ENCODE results near the gene STX1A.
A peak's percentile ranks its signal among the peaks of the same experiment; 100 is the strongest.
"Not testable (repeated sequence)": the region's sequence is repeated elsewhere in the genome, so short reads cannot be mapped to it uniquely, and the experiment has no call there.

STX1A gene

GRCh38 chr7:73735528-73735905, 16.0 kb upstream of the STX1A start:
- no peak for DNase-seq (ENCODE audit: low read depth)

DNA sequence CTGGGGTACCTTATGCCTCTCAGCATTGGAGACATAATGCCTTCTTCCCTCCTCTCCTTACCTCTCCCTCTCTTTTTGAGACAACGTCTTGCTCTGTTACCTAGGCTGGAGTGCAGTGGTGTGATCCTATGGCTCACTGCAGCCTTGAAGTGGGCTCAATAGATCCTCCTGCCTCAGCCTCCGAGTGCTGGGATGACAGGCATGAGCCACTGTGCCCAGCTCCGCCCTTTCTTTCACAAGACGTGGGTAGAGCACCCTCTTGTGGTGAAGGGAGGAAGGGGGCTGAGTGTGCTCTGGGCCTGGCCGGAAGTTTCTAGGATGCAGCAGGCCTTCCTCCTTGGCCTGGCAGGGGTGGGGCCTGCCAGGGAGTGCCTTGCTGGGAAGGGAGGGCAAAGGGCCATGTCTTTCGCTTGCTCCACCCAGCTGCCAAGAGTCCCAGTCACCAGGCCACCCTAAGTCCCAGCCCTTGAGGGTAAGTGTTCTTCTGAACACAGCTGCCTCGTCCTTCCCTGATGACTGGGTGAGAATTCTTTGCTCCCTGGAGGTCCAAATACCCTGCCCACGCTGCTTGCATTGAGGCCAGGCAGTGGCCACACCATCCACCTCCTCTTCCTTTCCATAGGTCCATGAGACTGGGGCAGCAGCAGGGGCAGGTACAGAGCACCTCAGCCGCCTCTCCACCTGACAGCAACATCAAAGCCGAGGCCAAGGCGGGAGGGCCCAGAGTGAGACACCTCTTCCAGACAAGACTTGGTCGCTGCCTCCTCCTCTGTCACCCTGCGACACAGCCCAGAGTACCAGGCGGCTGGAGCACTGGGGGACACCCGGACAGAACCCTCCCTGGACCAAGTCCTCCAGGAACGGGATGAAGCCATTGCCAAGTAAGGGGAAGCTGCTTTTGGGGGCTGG, 15.4 kb upstream of the STX1A start:
- DNase-seq (ENCODE audit: low read depth) = peak; percentile 54

GRCh38 chr7:73732397-73732796, 12.9 kb upstream of the STX1A start:
- DNase-seq (ENCODE audit: low read depth) = no peak

- DNase-seq (ENCODE audit: low read depth) = no peak
These were observed 11.0 kb upstream of the STX1A start for GRCh38 chr7:73730485-73730884.

- no peak for DNase-seq (ENCODE audit: low read depth)
These were observed 9.1 kb upstream of the STX1A start for GRCh38 chr7:73728551-73728950.

- no peak for DNase-seq (ENCODE audit: low read depth)
These were observed 8.5 kb upstream of the STX1A start for GRCh38 chr7:73727952-73728351.

GRCh38 chr7:73726083-73726466, 6.6 kb upstream of the STX1A start:
- DNase-seq (ENCODE audit: low read depth) = no peak

DNA sequence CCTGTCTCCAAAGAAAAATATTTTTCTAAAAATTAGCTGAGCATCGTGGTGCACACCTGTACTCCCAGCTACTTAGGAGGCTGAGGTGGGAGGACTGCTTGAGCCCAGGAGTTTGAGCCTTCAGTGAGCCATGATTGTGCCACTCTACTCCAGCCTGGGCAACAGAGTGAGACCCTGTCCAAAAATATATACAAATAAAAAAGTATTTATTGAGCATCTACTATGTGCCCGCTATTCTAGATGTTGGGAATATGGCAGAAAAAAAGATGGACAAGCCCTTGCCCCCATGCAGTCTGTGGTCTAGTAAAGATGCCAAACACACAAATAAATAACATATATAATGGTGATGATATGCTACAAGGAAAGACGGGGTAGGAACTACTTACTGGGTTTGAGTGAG, 4.3 kb upstream of the STX1A start:
- no peak for DNase-seq (ENCODE audit: low read depth)

- DNase-seq (ENCODE audit: low read depth) = no peak
These were observed 3.3 kb upstream of the STX1A start for GRCh38 chr7:73722785-73723184.

DNA sequence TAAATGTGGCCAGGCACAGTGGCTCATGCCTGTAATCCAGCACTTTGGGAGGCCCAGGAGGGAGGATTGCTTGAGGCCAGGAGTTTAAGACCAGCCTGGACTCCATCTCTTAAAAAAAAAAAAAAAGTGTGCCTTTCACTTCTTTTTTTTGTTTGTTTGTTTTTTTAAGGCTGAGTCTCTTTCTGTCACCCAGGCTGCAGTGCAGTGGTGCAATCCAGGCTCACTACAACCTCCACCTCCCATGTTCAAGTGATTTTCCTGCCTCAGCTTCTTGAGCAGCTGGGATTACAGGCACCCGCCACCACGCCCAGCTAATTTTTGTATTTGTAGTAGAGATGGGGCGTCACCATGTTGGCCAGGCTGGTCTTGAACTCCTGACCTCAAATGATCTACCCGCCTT, 2.7 kb upstream of the STX1A start:
- DNase-seq (ENCODE audit: low read depth) = not testable (repeated sequence)

DNA sequence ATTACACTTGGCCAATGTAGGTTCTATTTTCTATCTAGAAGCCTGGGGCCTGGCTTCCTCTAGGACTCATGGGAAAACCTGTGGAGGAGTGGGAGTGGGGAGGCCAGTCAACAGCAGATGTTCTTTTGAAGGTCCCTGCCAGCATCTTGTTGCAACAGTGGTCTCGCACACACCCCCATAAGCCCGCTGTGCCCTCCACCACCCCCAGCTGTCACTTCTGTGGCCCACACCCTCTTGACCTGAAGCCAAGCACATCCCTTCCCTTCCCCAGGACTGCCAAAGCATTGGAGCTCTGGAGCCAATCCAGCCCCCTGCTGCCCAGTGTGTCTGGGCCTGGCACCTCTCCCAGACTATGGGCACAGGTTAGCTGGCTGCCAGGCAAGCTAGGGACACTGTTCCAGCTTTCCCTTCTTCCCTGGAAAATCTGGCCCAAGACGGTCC, 1.9 kb upstream of the STX1A start:
- DNase-seq (ENCODE audit: low read depth) = no peak

DNA sequence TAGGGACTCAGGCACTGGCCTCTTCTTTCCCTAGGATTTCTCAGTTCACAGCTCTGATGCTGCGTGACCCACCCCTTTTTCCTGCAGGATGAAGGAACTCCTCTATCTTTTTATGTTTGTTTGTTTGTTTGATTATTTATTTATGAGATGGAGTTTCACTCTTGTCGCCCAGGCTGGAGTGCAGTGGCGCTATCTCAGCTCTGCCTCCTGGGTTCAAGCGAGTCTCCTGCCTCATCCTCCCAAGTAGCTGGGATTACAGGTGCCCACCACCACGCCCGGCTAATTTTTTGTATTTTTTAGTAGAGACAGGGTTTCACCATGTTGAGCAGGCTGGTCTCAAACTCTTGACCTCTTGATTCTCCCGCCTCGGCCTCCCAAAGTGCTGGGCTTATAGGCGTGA, 974 bp upstream of the STX1A start:
- DNase-seq (ENCODE audit: low read depth) = not testable (repeated sequence)

DNA sequence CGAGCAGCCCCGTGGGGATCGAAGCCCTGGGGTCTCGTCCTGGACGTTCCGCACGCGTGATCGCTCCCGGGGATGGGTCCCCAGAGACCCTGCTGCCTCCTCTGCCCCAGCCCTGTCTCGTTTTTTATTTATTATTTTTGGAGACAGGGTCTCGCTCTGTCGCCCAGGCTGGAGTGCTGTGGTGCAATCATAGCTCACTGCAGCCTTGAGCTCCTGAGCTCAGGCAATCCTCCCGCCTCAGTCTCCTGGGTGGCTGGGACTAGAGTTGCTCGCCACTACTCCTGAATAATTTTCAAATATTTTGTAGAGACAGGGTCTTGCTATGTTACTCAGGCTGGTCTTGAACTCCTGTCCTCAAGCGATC, 319 bp upstream of the STX1A start:
- DNase-seq (ENCODE audit: low read depth) = no peak

DNA sequence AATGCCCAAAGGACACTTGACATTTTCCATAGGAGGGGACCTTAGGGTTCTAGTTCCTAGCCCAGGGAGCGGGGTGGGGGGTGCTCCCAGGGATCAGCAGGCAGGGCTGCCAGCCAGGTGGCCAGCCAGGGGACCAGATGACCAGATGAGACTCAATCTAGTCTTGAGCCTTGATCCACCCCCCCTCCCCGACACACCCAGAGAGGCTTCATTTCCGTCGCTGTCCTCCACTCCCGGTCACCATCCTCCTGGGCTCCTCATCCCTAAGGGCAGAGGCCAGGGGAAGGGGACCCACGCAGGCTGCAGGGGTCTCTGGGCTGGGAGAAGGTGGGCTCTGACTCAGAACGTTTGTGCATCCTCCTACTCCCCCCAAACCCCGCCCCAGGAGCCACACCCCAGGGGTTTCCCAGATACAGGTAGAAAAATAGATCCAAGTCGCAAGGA, 1.0 kb downstream of the STX1A start:
- no peak for DNase-seq (ENCODE audit: low read depth)

DNA sequence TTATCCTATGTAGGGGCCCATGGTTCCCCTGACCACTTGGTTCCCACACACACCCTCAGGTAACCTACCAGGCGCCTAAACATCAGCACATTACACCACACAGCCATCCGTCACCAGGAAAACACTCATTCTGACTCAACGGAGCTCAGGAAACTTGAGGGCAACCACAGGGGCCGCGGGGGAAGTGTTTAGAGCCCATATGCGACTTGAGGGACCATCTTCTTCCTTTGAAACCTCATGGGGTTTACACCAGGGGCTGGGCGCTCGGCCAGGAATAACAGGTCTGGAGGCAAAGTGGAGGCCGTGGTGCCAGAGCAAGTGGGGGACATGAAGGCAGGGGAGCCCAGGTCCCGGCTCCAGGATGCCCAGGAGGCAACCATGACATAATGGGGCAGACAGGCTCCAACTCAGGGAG, 1.5 kb downstream of the STX1A start:
- peak; percentile 69 for DNase-seq (ENCODE audit: low read depth)

DNA sequence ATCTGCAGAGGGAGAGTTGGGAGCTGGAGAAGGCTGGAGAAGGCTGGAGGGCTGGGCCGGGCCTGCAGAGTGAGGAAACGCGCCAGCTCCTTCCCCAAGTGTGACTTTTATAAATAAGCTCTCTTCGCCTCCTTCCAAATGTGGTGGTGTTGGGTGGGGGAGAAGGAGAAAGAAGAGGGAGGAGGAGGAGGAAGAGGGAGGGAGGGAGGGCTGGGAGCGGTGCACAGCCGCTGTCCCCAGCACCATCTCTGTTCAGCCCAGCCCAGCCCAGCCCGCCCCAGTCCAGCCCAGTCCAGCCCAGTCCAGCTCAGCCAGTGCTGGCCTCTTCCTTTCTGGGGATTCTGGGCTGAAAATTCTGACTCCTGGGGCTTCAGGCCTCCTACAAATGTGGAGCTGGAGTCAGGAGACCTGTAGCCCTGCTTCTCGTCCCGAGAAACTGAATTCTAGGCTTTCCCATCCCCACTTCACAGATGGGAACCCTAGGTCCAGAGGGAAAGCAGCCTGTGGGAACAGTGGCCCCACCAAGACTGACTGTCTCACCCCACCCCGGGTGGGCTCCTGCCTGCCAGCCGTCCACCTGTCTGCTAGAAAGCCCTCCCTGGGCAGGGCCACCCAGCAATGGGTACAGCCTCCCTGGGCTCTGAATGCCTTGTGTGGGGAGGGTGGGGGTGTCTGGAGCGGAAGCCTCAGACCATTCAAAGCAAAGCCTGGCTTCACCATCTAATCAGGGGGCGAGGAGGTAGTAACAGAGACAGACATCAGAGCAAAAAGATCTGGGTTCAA, 2.3 kb downstream of the STX1A start:
- no peak for DNase-seq (ENCODE audit: low read depth)

DNA sequence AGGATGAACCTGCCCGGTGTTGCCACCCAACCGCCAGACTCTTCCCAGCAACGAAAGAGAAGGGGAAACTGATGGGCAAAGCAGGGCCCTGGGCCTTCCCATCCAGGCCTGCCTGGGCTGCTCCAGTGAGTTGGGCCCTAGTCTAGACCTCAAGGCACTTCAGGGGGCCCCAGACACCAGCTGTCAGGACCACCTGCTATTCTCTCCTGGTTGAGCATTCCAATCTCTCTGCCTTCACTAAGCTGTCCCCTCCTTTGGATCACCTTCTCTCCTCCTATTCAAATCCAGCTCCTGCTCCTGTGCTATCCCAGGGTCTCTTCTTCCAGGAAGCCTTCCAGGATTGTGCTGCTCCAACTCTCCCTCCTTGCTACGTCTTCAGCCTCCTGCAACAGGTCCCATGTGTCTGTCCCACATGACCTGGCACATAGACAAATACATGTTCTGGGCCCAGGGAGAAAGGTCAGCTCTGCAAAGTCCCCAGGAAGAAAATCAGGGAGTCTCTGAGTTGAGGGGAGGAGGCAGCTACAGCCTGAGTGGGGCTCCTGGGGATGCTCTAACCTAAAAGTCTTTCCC, 3.1 kb downstream of the STX1A start:
- DNase-seq (ENCODE audit: low read depth) = no peak

- DNase-seq (ENCODE audit: low read depth) = no peak
These were observed 3.7 kb downstream of the STX1A start for GRCh38 chr7:73715648-73716317.

DNA sequence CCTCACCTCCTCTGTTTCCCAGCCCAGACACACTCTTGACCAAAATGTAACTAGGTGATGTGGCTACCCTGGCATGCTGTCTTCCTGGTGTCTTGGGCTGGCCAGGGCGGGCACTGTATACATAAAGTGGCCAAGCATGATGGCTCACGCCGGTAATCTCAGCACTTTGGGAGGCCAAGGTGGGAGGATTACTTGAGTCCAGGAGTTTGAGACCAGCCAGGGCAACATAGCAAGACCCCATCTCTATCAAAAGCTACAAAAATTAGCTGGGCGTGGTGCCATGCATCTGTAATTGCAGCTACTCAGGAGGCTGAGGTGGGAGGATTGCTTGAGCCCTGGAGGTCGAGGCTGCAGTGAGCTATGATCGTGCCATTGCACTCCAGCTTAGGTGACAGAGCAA, 6.2 kb downstream of the STX1A start:
- DNase-seq (ENCODE audit: low read depth) = not testable (repeated sequence)

DNA sequence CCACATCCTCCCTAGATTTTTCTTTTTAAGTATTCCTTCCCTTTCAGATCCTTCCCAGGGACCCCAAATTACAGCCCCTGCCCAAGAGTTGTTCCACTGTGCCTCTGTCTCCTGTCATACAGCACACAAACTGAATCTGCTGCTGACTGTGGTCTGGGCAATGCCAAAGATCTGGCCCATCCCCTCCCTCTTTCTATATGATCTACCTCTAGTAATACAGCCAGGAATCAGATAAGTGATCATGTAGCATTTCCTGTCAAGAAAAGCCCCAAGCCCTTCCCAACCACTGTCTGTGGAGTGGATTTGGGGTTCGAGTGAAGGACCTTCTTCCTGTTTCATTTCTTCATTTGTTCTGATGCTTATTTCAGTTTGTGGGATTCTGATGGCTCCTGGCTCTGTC, 6.7 kb downstream of the STX1A start:
- DNase-seq (ENCODE audit: low read depth) = no peak

DNA sequence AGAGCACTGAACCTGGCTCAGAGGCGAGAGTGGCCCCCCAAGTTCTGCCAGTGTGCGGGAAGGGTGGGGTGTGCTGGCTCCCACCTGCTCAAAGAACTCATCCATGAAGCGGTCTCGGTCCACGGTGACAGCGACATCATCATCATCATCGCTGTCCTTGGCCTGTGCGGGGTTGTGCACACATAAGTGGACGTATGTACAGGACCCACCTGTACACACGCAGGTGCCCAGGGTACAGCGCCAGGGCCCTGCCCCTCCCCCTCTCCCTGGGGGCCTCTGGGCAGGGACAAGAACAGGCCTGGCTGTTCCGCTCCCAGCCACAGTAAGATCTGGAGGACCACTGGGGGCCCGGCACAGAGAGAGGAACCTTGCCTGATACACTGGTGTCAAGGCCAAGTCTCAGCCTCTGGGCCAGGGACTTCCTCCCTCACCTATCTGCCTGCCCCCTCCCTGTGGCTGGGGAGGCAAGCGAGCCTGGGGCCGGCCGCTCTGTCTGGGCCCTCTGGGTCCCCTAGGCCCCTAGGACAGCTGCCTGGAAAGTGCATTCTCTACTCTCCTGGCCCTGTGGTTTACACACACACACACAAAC, 10.4 kb downstream of the STX1A start:
- no peak for DNase-seq (ENCODE audit: low read depth)

DNA sequence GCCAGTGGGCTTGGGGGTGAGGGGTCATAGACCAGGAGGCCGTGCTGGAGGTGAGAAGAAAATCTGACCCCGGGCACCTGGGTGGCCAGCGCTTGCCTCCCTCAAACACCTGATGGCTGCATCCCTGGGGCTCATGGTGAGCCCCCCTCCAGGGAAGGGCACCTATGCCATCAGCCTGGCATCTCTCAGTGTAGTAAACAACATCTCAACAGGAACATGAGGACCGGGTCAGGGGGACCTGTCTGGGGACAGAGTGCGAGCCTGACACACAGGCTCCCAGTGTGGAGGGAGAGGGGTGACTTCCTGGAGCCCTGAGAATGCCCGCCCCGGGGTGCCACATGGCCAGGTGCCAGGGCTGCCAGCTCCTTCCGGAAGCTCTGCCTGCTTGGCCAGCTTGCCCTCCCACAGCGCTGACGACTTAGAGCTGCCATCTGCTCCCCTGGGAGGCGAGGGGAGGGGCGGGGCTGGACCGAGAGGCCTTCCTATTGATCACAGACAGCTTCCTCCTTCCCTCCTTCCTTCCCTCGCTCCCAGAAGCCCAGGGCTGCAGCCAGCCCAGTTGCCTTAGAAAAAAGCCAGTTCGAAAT, 12.3 kb downstream of the STX1A start:
- DNase-seq (ENCODE audit: low read depth) = no peak
